ENCODE measurements around the gene TBX21. TPM values are rescaled to one million over a fixed set of nuclear protein-coding genes. Genes with fewer than 3 reads are reported as not detected.

Gene TBX21
- total and polyA plus RNA-seq, 10 of the 15 experiments (the other 5 are each of a cell fraction or from before 2014, with no cell fraction given): 0.63 to 9.6 (median 5.0) TPM

DNA sequence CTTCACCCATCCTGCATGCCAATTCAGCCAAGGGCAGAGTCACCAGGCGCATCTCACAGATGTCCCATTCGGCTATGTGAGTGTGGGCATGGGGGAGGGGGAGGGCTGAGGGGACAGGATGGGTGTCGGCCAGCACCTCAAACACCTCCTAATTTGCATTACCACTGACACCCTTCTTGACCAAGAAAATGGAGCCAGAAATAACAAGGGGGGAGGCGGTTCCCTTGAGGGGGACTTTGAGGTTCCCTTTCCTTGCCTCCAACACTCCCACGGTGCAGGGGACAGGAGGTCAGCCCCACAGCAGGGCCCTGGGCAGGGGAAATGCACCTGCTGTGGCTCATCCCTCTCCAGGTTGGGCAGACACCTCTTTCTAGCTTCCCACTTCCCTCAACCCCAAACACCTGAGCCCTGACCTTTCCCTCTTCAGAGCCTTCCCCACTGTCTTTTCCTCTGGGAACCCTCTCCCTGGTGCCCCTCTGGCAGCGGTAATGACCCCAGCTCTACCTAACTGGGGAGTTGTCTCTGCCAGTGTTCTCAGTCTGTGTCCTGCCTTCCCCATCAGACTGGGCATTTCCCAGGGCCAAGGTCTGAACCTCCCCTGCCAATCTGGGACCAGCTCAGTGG is 18.2 kb upstream of the TBX21 start (continued):
- peak; percentile 41 for TF ChIP-seq DPF2 (IDR thresholded peaks at IDR 0.05)
- TF ChIP-seq SKIL (IDR thresholded peaks at IDR 0.05; ENCODE audit: low read depth, poor library complexity, severe bottlenecking): no peak
- TF ChIP-seq TCF7 (IDR thresholded peaks at IDR 0.05; ENCODE audit: borderline replicate concordance): no peak
- no peak for TF ChIP-seq STAT3 (IDR thresholded peaks at IDR 0.05; ENCODE audit: low read depth, low read length)
- TF ChIP-seq, protein P1, sequence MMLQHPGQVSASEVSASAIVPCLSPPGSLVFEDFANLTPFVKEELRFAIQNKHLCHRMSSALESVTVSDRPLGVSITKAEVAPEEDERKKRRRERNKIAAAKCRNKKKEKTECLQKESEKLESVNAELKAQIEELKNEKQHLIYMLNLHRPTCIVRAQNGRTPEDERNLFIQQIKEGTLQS (IDR thresholded peaks at IDR 0.05; ENCODE audit: borderline replicate concordance, extremely low read depth, low read depth, low read length): no peak
- TF ChIP-seq CBX5 (IDR thresholded peaks at IDR 0.05; ENCODE audit: low read depth): no peak
- no peak for TF ChIP-seq PBX3 (IDR thresholded peaks at IDR 0.05; ENCODE audit: insufficient replicate concordance, low read depth, low read length)
- TF ChIP-seq YBX1 (IDR thresholded peaks at IDR 0.05): no peak
- TF ChIP-seq SPI1 (IDR thresholded peaks at IDR 0.05; ENCODE audit: borderline replicate concordance, insufficient read depth, low read depth, low read length): 0 out of 2 replicates have a peak, but pooled peaks have one; percentile 20
- TF ChIP-seq BCL11A (IDR thresholded peaks at IDR 0.05; ENCODE audit: low read depth, low read length): no peak
- no peak for TF ChIP-seq CREM (IDR thresholded peaks at IDR 0.05; ENCODE audit: low read depth)
- no peak for TF ChIP-seq ZNF274 (IDR thresholded peaks at IDR 0.05; ENCODE audit: insufficient read depth, insufficient read length)
- TF ChIP-seq GABPA (IDR thresholded peaks at IDR 0.05; ENCODE audit: low read depth): no peak
- no peak for TF ChIP-seq ZNF622 (IDR thresholded peaks at IDR 0.05)
- TF ChIP-seq IKZF2 (IDR thresholded peaks at IDR 0.05): peak; percentile 71 to 78; a peak in 2 of 4 replicates
- TF ChIP-seq ZNF207 (IDR thresholded peaks at IDR 0.05; ENCODE audit: borderline replicate concordance): 0 out of 2 replicates have a peak, but pooled peaks have one; percentile 16
- no peak for TF ChIP-seq KLF5 (IDR thresholded peaks at IDR 0.05; ENCODE audit: partially characterized antibody)
- no peak for TF ChIP-seq BMI1 (IDR thresholded peaks at IDR 0.05; ENCODE audit: borderline replicate concordance)
- no peak for TF ChIP-seq POLR2A (IDR thresholded peaks at IDR 0.05; ENCODE audit: low read depth, low read length)
- TF ChIP-seq CHD4 (IDR thresholded peaks at IDR 0.05): no peak
- no peak for TF ChIP-seq ZBTB33 (IDR thresholded peaks at IDR 0.05)
- no peak for TF ChIP-seq SREBF2 (IDR thresholded peaks at IDR 0.05; ENCODE audit: low read length)
- peak; percentile 16; the same call in 1 of the 2 replicates for TF ChIP-seq ATF7 (IDR thresholded peaks at IDR 0.05; ENCODE audit: low read depth)
- no peak for TF ChIP-seq KDM1A (IDR thresholded peaks at IDR 0.05; ENCODE audit: borderline replicate concordance)
- TF ChIP-seq RUNX3 (IDR thresholded peaks at IDR 0.05; ENCODE audit: low read length): peak; percentile 59; the same call in 1 of the 2 replicates
- peak; percentile 80; the same call in 1 of the 2 replicates for TF ChIP-seq HDGF (IDR thresholded peaks at IDR 0.05)
- TF ChIP-seq NR2F1 (conservative IDR thresholded peaks at IDR 0.05): peak; percentile 80
- no peak for TF ChIP-seq FOXK2 (IDR thresholded peaks at IDR 0.05)
- TF ChIP-seq PAX8 (IDR thresholded peaks at IDR 0.05): no peak
- no peak for TF ChIP-seq MYB (IDR thresholded peaks at IDR 0.05; ENCODE audit: borderline replicate concordance, low read depth, low read length)

Data from GM12878 (cell line).